ENCODE results near the gene GDE1.

GRCh38 chr16:19567560-19567959 is 45.7 kb upstream of the GDE1 start:
- no peak for TF ChIP-seq GATA3 (IDR thresholded peaks at IDR 0.05; ENCODE audit: low read depth, low read length)
- TF ChIP-seq GATA2 (IDR thresholded peaks at IDR 0.05; ENCODE audit: low read depth, low read length): no peak
